Coronary artery (tissue), 2 donors: ENCODE measurements around the gene FABP2.
"Not testable (repeated sequence)": the region's sequence is repeated elsewhere in the genome, so short reads cannot be mapped to it uniquely, and the experiment has no call there.

Experiments used
- DNase-seq: peaks from one replicate; pipeline ENCODE4 v3.0.0-alpha.2; 2017; ENCODE audit warnings: low spot score
- H3K27ac ChIP-seq, 2 donors: fragments of 200-600 bp; sonication (generic); one replicate each; pipeline ENCODE4 v1.5.1; 2016 to 2019
- H3K4me3 ChIP-seq: fragments of 200-600 bp; sonication (generic); 2 replicates; pipeline ENCODE4 v1.5.1; 2016; ENCODE audit warnings: mild to moderate bottlenecking, moderate library complexity
- TF ChIP-seq, protein P1 (sequence below): fragments of 200-600 bp; sonication (generic); IDR thresholded peaks from one replicate; pipeline ENCODE4 v1.5.1; 2019; ENCODE audit warnings: antibody characterized with exemption

FABP2 gene

DNA sequence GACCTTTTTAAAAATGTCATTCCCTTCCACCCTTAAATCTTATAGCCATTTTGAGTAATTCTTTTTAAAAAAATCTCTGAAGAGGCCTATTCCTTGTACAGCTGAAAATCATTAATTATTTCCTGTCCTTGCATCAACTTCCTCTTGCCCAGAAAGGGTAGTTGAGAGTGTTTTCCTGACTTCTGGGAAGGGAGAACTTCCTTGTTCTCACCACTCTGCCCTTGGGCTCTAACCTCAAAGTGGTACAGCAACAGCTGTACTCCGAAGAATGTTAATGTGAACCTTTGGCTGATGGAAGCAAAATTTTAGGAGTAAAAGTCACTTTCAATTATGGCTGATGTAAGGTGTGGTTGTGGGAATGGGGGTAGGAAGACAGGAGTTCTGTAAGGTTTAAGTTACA lies 15.1 kb upstream of the FABP2 start:
- H3K27ac ChIP-seq, result no peak overlapping the region
- TF ChIP-seq, protein P1, sequence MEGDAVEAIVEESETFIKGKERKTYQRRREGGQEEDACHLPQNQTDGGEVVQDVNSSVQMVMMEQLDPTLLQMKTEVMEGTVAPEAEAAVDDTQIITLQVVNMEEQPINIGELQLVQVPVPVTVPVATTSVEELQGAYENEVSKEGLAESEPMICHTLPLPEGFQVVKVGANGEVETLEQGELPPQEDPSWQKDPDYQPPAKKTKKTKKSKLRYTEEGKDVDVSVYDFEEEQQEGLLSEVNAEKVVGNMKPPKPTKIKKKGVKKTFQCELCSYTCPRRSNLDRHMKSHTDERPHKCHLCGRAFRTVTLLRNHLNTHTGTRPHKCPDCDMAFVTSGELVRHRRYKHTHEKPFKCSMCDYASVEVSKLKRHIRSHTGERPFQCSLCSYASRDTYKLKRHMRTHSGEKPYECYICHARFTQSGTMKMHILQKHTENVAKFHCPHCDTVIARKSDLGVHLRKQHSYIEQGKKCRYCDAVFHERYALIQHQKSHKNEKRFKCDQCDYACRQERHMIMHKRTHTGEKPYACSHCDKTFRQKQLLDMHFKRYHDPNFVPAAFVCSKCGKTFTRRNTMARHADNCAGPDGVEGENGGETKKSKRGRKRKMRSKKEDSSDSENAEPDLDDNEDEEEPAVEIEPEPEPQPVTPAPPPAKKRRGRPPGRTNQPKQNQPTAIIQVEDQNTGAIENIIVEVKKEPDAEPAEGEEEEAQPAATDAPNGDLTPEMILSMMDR, result no peak

DNA sequence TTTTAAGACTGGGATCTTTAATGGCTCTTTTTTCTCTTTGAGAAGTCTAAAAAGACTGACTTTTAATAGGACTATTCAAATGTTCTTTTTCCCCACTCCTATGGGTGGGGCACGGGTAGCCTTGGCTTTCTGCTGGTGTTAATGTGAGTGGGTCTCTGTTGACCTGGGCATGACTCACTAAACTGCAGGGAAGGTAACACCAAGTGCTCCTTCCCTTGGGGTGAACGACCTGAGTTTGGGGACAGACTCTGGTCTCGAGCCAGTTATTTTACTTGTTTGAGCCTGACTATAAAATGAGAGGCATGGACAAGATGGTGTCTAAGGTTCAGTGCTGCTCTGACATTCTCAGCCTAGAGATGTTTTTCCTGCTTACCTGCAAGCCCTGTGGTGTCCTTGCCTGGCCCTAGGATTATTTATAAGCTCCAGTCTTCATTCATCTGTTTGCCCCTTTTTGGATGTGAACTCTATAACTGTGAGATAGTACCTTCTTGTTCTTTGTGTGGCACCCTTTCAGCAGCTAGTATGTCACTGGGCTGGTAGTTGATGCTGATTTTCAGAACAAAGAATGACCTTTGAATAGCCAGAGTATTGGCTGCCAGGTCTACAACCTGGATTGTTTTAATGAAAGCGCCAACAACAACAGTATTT lies 14.5 kb upstream of the FABP2 start:
- H3K4me3 ChIP-seq, H3K27ac ChIP-seq, DNase-seq: not testable (repeated sequence)

More for the DNA sequence above, 15.1 kb upstream of the FABP2 start:
- H3K4me3 ChIP-seq, result no peak overlapping the region
- DNase-seq, result no peak

DNA sequence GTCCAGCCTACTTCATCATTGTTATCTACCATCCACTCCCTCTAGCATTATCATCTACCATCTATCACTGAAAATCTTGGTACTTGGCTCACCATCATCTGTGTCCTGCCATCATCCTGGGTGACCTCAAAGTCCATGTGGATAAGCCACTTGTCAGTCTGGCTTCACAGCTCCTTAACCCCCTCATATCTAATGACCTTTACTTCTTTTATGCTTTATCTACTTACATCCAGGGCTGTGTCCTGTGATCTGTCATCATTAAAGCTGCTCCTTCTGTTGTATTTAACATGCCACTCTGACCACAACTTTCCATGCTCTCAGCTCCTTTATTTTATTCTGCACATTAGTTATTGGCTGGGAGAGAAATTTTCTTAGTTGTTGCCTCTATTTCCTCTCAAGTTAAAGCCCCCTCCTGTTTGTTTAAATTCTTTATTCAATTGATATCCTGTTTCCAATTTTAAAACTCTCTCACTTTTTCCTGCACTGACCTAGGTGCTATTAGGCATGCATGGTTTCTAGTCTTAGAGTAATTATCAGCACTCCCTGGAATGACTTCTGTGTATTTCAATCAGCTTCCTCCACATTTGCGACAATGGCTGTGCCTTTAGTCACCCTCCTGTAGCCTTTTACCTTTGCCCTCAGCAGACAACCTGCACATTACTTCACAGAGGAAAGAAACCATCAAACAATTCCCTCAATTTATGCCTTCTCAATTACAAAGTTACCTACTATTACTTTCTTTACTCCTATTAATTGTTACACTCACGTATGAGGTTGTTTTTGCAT lies 8.1 kb upstream of the FABP2 start:
- Histone ChIP-seq H3K27ac (no peak overlapping the region), H3K4me3 (no peak overlapping the region)
- TF ChIP-seq, protein P1, result no peak
- DNase-seq, result no peak

DNA sequence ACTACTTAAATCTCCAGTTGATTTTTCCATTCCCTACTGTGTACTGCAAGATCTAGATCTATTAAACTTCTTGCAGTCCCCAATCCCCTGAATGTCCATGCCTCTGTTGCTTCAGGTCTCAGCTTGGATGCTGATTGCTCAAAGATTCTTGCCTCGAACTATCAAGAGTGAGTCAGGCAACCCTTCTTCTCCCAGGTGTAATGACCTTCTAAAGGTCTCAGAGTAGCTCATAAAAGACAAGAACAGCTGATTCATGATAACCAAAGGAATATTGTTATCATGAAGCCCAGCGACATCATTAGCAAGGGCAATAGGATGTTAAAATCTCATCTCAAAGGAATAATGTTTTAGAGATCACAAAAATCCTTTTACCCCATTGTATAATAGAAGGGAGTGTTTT lies 6.8 kb upstream of the FABP2 start:
- TF ChIP-seq, protein P1, result no peak
- Histone ChIP-seq H3K4me3 (no peak overlapping the region), H3K27ac (no peak overlapping the region)
- no peak for DNase-seq

DNA sequence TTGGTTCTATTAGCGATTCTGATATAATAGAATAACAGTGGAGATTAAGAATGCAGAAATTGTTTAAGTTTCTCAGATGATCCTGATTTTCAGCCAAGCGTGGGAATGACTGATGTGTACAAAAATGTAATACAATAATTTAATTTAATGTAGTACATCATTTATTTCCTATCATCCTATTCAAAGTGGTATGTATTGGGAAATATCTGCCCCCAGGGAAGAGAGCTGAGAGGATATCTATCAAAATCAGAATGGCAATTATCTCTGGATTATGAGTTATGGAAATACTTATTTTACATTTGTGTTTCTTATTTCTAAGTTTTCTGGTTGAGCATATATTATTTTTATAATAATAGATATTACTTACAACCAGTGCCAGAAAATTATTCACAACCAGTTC lies 3.9 kb downstream of the FABP2 start:
- TF ChIP-seq, protein P1, result no peak
- H3K4me3 ChIP-seq, result no peak overlapping the region

DNA sequence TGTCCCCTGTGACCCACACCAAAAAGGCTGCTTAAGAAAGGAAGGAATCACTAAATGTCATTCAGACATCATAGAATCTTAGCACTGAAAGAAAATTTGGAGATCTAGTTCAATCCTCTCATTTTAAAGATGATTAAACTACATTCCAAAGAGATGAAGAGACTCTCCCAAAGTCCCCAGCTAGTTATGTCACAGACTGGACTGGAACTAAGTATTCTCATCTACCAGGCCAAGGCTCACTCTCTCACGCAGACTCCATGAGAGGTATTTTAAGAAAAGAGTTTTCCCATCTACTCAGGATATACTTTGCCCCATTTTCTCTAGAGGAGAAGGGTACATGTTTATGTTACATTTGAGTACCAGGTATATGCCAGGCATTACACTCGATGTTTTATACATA lies 6.9 kb downstream of the FABP2 start:
- no peak for DNase-seq
- TF ChIP-seq, protein P1, result no peak
- Histone ChIP-seq H3K4me3 (no peak overlapping the region), H3K27ac (peak overlapping the region; percentile 36 to 42)

More for the DNA sequence above, 3.9 kb downstream of the FABP2 start:
- no peak for DNase-seq
- no peak overlapping the region for H3K27ac ChIP-seq

DNA sequence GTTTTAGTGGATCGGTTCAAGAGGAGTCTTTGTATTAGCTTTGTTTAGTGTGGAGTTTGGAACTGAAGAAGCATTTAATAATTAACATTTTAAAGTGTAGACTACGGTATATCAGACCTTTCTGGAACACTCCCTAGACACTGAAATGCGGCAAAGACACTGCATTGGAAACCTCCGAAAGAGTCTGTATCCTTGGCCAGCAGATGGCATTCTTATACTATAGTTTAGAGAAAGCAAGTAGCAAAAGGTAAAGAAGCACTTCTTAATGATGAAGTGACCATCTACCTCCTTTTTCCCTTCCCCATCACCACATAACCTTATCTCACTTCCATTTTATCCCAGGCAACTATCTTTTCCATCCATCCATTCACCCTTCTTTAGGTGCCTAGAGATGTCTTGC lies 7.6 kb downstream of the FABP2 start:
- no peak for DNase-seq
- no peak overlapping the region for H3K4me3 ChIP-seq
- H3K27ac ChIP-seq, result no peak overlapping the region
- TF ChIP-seq, protein P1, result no peak
